Duodenal mucosa (tissue), 2 donors: ENCODE data around the gene SNRPA.

ENCODE experiments used
- H3K27ac ChIP-seq: one replicate; pipeline ENCODE4 v1.7.0; 2013; ENCODE audit warnings: low read depth, low read length
- H3K27me3 ChIP-seq, 2 donors: one replicate each; pipeline ENCODE4 v1.7.0; 2013; ENCODE audit warnings: low read length in 2 of 2, control low read depth in 1 of 2; ENCODE audit not compliant: insufficient read depth in 2 of 2, control insufficient read depth in 1 of 2
- H3K36me3 ChIP-seq, 2 donors: one replicate each; pipeline ENCODE4 v1.7.0; 2013; ENCODE audit warnings: low read length in 2 of 2, control low read depth in 1 of 2; ENCODE audit not compliant: insufficient read depth in 2 of 2, control insufficient read depth in 1 of 2
- H3K4me1 ChIP-seq, 2 donors: one replicate each; pipeline ENCODE4 v1.7.0; 2013; ENCODE audit warnings: low read length in 2 of 2, control low read depth in 1 of 2; ENCODE audit not compliant: insufficient read depth in 2 of 2, control insufficient read depth in 1 of 2
- H3K4me3 ChIP-seq, 2 donors: one replicate each; pipeline ENCODE4 v1.7.0; 2013; ENCODE audit warnings: low read length in 2 of 2, low read depth in 1 of 2
- H3K9ac ChIP-seq, 2 donors: one replicate each; pipeline ENCODE4 v1.7.0; 2013; ENCODE audit warnings: low read length in 2 of 2, low read depth in 1 of 2
- H3K9me3 ChIP-seq, 2 donors: one replicate each; pipeline ENCODE4 v1.7.0; 2013; ENCODE audit warnings: low read length in 2 of 2, control low read depth in 1 of 2; ENCODE audit not compliant: control insufficient read depth in 1 of 2

SNRPA gene

DNA sequence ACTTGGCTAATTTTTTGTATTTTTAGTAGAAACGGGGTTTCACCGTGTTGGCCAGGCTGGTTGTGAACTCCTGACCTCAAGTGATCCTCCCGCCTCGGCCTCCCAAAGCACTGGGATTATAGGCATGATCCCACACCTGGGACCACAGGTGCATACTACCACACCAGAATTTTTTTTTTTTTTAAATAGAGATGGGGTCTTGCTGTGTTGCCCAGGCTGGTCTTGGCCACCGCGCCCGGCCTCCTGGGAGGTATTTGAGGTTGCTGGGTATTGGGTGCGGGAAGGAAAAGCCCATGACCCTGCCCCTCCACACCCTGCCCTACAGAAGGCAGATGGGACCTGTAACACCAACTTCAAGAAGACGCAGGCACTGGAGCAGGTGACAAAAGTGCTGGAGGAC, 14.3 kb upstream of the SNRPA start:
- Histone ChIP-seq H3K27me3 (no peaks in the 10 kb centered on the region), H3K4me3 (no peak overlapping the region), H3K27ac (no peak overlapping the region), H3K4me1 (peaks cover 11 to 19% of the 10 kb centered on the region in 2 donors), H3K36me3 (peaks cover 45 to 73% of the 10 kb centered on the region in 2 donors), H3K9me3 (no peaks in the 10 kb centered on the region), H3K9ac (peak overlapping the region in 1 of 2 donors; percentile 25)

DNA sequence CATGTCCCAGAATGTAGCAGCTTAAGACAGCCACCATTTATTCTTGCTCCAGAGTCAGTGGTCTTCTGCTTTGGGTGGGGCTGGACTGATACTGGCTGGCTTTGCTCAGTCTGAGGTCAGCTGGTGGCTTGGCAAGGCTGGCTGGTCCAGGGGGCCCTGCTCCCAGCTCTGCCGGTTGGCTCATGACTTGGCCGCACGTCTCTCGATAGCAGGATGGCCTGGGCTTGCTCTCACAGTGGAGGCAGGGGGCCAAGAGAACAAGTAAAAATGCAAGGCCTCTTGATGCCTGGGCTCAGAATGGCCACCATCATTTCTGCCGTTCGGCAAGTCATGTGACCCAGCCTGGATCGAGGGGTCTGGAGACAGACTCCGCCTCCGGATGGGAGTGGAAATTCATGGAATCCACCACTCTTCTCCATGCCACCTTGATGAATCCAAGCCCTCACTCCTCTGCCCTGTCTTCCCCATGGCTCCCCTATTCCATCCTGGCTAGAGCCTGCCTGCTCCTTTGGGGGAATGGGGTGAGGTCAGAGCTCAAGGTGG, 13.8 kb upstream of the SNRPA start:
- Histone ChIP-seq H3K4me3 (no peak overlapping the region), H3K4me1 (peaks cover 15 to 19% of the 10 kb centered on the region in 2 donors), H3K36me3 (peaks cover 45 to 69% of the 10 kb centered on the region in 2 donors), H3K27me3 (no peaks in the 10 kb centered on the region), H3K27ac (no peak overlapping the region), H3K9me3 (no peaks in the 10 kb centered on the region), H3K9ac (peak overlapping the region in 1 of 2 donors; percentile 25)

DNA sequence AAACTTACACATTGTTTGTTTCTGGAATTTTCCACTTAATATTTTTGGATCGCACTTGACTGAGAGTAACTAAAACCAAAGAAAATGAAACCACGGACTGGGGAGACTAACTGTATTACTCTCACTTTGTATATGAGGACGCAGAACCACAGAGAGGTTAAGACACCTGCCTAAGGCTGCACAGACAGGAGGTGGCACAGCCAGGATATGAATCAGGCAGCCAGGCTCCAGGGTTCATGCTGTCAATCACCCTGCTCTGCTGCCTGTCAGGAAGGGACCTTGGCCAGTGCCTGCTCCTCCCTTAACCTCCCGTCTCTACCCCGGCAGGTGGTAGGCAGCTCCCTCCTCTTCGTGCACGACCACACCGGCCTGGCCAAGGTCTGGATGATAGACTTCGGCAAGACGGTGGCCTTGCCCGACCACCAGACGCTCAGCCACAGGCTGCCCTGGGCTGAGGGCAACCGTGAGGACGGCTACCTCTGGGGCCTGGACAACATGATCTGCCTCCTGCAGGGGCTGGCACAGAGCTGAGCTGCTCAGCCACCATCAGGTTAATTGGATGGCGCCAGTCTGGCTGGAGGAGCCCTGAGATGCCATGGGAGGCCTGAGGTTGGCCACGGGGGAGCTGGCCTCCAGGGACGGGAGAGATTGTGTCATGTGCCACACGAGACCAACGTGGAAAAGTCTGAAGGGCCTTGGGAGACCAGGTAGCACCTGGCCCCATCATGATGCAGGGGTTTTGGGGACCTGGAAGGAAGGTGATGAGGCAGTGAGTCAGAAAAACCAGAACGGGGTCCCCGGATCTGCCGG, 11.8 kb upstream of the SNRPA start:
- Histone ChIP-seq H3K9ac (peak overlapping the region in 1 of 2 donors; percentile 38), H3K36me3 (peaks cover 32 to 51% of the 10 kb centered on the region in 2 donors), H3K9me3 (no peaks in the 10 kb centered on the region), H3K27ac (no peak overlapping the region), H3K4me3 (no peak overlapping the region), H3K4me1 (peaks cover 19% of the 10 kb centered on the region in 2 donors), H3K27me3 (no peaks in the 10 kb centered on the region)

GRCh38 chr19:40739871-40740703, 10.9 kb upstream of the SNRPA start:
- H3K4me3 ChIP-seq = no peak overlapping the region
- no peaks in the 10 kb centered on the region for H3K9me3 ChIP-seq
- no peak overlapping the region for H3K9ac ChIP-seq
- H3K27me3 ChIP-seq = no peaks in the 10 kb centered on the region
- H3K27ac ChIP-seq = no peak overlapping the region
- H3K4me1 ChIP-seq = peaks cover 18 to 19% of the 10 kb centered on the region in 2 donors
- peaks cover 29 to 44% of the 10 kb centered on the region in 2 donors for H3K36me3 ChIP-seq

DNA sequence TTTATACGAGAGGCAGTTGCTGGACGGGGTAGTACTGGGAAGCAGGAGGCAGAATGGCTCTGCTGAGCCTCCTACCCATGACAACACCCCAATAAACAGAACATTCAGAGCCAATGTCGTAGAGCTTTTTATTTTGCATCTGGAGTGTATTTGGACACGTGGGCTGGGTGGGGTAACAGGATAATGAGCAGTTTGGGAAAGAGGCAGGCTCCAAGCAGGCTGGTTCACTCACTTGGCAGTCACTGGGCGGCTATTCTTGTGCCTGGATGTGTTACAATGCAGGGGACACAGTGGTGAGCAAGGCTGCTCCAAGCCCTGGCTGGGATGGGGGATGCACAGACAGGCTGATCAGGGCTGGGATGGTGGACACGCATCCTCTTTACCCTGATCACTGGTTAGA, 10.3 kb upstream of the SNRPA start:
- Histone ChIP-seq H3K27ac (no peak overlapping the region), H3K9ac (no peak overlapping the region), H3K4me1 (peaks cover 11 to 13% of the 10 kb centered on the region in 2 donors), H3K4me3 (no peak overlapping the region), H3K9me3 (no peaks in the 10 kb centered on the region), H3K27me3 (no peaks in the 10 kb centered on the region), H3K36me3 (peaks cover 25 to 38% of the 10 kb centered on the region in 2 donors)

- peaks cover 8 to 11% of the 10 kb centered on the region in 2 donors for H3K4me1 ChIP-seq
- H3K4me3 ChIP-seq = no peak overlapping the region
- H3K27ac ChIP-seq = no peak overlapping the region
- no peak overlapping the region for H3K9ac ChIP-seq
- H3K9me3 ChIP-seq = no peaks in the 10 kb centered on the region
- H3K27me3 ChIP-seq = no peaks in the 10 kb centered on the region
- H3K36me3 ChIP-seq = peaks cover 24 to 33% of the 10 kb centered on the region in 2 donors
Measured at GRCh38 chr19:40741527-40742390, 9.2 kb upstream of the SNRPA start.

DNA sequence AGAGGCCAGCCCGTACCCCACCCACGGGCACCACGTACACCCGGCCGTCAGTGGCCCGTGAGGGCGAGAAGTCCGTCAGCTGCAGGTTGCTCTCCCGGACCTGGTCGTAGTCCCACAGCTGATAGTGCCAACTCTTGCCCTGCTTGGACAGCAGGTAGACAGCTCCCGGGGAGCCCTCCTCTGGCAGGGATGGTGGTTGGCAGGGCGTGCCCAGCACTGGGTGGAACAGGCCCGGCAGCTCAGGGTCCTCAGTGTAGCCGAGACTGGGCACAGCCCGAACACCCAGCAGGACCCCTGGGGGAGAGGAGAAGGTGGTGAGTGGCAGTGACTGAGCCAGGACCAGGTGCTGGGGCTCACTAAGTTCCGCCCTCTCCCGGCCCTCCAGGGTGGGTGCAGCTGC, 8.5 kb upstream of the SNRPA start:
- H3K9me3 ChIP-seq = no peaks in the 10 kb centered on the region
- peaks cover 5 to 8% of the 10 kb centered on the region in 2 donors for H3K4me1 ChIP-seq
- H3K4me3 ChIP-seq = no peak overlapping the region
- no peaks in the 10 kb centered on the region for H3K27me3 ChIP-seq
- H3K36me3 ChIP-seq = peaks cover 17 to 26% of the 10 kb centered on the region in 2 donors
- no peak overlapping the region for H3K27ac ChIP-seq
- H3K9ac ChIP-seq = no peak overlapping the region

- H3K36me3 ChIP-seq = peaks cover 16 to 24% of the 10 kb centered on the region in 2 donors
- H3K9me3 ChIP-seq = no peaks in the 10 kb centered on the region
- H3K4me3 ChIP-seq = no peak overlapping the region
- peaks cover 5 to 8% of the 10 kb centered on the region in 2 donors for H3K4me1 ChIP-seq
- H3K27me3 ChIP-seq = no peaks in the 10 kb centered on the region
- no peak overlapping the region for H3K9ac ChIP-seq
- no peak overlapping the region for H3K27ac ChIP-seq
Measured at GRCh38 chr19:40742886-40743285, 8.1 kb upstream of the SNRPA start.

GRCh38 chr19:40743926-40744325, 7.1 kb upstream of the SNRPA start:
- peaks cover 13 to 19% of the 10 kb centered on the region in 2 donors for H3K36me3 ChIP-seq
- H3K27me3 ChIP-seq = no peaks in the 10 kb centered on the region
- no peak overlapping the region for H3K9ac ChIP-seq
- no peak overlapping the region for H3K4me3 ChIP-seq
- H3K27ac ChIP-seq = no peak overlapping the region
- H3K9me3 ChIP-seq = no peaks in the 10 kb centered on the region
- H3K4me1 ChIP-seq = peaks cover 0 to 8% of the 10 kb centered on the region in 2 donors
